GM18507 (cell line): Measurements from ENCODE around the gene CADM1.
A peak's percentile ranks its signal among the peaks of the same experiment; 100 is the strongest.

Source experiments
- DNase-seq: peaks from one replicate; pipeline ENCODE4 v3.0.0; 2011; ENCODE audit warnings: low read depth; ENCODE audit not compliant: insufficient read length; ENCODE audit errors: extremely low spot score
- FAIRE-seq: peaks from 2 replicates; lab custom pipeline; 2011; peaks lifted over from hg19 to GRCh38; lab: Jason Lieb, UNC

CADM1 gene

GRCh38 chr11:115182282-115182955 lies 321.8 kb downstream of the CADM1 start:
- FAIRE-seq, result no peak
- DNase-seq, result no peak

GRCh38 chr11:115181538-115181937 lies 322.7 kb downstream of the CADM1 start:
- DNase-seq (no peak), FAIRE-seq (no peak)

DNA sequence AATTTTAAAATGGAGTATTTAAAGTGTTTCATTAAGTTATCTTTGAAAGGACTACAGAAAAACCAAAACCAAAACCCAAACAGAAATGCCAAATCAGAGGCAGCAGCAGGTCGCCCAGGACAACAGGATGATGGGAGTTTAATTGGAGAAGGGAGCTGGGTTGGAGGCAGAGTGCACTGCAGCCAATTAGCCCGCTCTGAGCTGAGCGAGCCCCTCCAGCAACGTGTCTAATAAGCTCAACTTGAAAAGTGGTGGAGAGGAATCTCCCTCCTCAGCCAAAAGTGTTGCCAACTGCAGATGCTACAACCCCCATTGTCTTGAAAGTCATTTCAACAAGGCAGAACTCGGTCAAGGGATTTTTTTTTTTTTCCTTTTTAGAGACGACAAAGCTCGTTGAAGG lies 323.9 kb downstream of the CADM1 start:
- no peak for DNase-seq
- no peak for FAIRE-seq

DNA sequence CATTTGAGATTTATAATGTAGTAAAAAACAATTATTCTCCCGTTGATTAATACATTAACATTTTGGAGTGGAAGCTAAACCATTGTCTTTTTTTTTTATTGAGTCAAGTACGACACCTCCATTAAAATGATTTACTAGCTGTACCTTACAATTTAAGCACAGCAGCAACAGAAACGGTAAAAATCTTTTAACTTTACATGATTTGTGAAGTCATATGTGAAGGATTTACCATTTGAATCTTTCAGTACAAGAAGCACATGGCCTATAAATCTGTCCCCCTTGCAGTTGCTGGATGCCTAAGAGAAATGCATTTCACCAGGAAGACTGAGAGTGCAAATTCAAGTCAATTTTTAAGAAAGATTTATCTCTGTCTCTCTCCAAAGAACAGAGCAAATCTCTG lies 324.6 kb downstream of the CADM1 start:
- DNase-seq, result no peak
- no peak for FAIRE-seq

DNA sequence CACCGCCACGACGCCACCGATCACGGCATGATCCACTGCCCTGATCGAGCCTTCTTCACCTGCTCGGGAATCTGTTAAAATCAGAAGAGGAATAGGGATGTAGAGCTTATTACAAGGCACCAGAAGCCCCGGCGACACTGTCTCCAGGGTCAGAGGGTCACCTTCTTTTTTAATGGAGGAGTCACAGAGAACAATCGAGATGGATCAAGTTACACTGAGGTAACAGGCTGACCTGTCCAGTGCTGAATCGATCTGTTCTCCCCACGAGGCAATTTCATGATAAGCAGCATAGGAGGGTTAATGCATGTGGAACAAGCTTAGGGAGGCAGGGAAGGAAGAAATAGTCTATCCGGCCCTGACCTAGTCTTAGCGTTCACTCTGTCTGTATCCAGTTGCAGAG lies 325.5 kb downstream of the CADM1 start:
- FAIRE-seq (no peak), DNase-seq (no peak)

GRCh38 chr11:115173136-115173535 lies 331.1 kb downstream of the CADM1 start:
- DNase-seq, result no peak
- no peak for FAIRE-seq

DNA sequence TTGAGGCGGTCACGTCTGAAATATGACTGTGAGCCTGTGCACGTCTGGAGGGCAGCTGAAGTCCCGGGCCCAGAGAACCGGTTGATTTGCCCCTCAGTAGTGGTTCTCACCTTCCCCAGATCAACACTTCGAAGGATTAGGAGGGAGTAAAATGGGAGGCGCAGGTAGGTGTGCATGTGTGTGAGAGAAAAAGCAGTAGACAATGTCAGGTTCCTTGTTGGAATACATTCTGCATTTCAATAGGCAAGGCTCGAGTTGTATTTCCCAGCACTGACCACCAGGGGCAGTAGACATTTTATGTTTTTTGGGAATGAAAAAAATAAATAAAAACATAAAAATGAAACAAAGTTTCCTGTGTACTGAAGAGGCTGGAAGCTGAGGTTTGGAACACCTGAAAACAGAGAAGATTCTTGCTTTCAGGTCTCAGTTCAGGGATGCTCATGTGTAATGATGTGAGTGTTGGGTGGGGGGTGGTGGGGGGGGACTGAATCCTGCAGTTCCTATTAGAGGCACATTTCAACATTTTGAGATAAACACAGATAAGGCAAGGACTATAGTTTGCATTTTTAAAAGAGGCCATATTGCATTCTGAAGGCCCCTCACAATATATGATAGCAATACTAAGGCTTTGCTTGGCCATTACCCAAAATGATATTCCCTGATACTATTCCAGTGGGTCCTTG lies 333.9 kb downstream of the CADM1 start:
- DNase-seq (no peak), FAIRE-seq (peak; percentile 47)

GRCh38 chr11:115169251-115169650 lies 335.0 kb downstream of the CADM1 start:
- FAIRE-seq, result no peak
- DNase-seq, result no peak

GRCh38 chr11:115168686-115169085 lies 335.5 kb downstream of the CADM1 start:
- DNase-seq (no peak), FAIRE-seq (no peak)

DNA sequence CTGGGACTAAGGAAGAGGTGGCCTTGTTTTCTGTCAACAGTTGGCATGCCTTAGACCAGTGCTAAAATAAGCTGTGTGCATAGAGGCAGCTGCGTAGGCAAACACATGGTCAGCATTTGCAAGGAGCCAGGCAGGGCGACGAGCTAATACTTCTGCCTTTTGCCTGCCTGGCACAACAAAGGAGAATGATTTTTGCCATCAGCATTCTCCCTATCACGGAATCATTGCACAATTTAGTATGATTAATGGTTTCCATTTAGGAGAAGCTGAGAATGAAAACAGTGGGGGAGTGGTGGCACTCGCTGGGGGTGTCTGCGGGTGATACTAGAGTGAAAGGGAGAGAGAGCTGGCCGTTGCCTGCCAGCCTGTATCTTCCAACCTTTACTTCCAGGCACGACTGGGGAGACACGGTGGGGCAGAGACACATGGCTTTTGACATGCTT lies 336.0 kb downstream of the CADM1 start:
- DNase-seq (no peak), FAIRE-seq (no peak)

- FAIRE-seq, result no peak
Measured at GRCh38 chr11:115167456-115167855, 336.8 kb downstream of the CADM1 start.

GRCh38 chr11:115166820-115167219 lies 337.4 kb downstream of the CADM1 start:
- DNase-seq (no peak), FAIRE-seq (no peak)

More at GRCh38 chr11:115167456-115167855, 336.8 kb downstream of the CADM1 start:
- no peak for DNase-seq

DNA sequence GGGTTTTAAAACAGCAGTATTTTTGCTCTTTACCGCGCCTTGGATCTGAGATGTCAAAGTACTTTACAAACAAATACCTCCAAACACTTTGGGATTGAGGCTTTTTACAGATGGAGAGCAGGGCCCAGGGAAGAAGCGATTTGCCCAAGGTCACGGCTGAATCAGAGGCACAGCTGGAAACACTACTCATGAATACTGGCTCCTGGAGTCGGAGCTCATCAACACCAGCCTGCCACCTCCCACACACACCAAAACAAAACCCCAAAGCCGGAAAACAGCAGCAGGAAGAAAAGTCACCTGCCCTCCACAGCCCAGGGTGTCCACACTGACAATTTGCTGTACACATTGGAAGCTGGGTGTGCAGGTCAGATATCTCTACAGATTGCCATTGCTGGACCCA lies 339.4 kb downstream of the CADM1 start:
- DNase-seq (no peak), FAIRE-seq (no peak)

DNA sequence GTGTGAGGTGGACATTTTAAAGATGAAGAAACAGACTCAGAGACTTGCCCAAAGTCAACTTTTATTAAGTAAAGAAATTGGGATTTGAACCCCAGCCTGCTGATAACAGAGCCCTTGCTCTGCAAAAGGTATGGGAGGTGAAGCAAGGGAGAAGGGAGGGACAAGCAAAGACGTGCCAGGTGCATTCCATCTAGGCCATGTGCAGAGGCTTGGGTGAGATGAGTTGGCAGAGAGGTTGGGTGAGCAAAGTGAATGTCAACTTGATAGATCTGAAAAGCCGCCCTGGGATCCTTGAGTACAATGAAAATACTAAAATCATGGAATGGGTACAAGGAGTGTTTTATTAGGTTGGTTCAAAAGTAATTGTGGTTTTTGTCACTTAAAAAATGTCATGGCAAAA lies 341.3 kb downstream of the CADM1 start:
- no peak for FAIRE-seq
- DNase-seq, result no peak

GRCh38 chr11:115161876-115162275 lies 342.3 kb downstream of the CADM1 start:
- FAIRE-seq, result no peak

DNA sequence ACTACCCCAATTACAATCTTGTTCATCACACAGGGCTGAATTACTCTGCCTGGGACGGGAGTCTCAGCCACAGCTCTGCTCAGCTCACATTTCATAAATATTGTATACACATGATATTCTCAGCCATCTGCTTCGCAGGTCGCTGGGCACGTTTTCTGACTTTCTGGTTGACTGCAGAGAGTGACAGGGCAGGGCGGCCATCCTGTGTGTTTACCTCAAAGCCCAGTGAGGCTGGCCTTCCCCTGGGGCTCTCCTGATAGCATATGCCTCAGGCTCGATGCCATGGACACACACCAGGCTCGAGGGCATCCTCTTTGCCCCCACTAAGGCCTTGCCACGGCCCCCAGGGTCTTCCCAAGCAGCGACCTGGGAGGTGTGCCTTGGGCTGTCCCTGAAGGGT lies 345.0 kb downstream of the CADM1 start:
- FAIRE-seq, result no peak
- no peak for DNase-seq

More at GRCh38 chr11:115161876-115162275, 342.3 kb downstream of the CADM1 start:
- no peak for DNase-seq

DNA sequence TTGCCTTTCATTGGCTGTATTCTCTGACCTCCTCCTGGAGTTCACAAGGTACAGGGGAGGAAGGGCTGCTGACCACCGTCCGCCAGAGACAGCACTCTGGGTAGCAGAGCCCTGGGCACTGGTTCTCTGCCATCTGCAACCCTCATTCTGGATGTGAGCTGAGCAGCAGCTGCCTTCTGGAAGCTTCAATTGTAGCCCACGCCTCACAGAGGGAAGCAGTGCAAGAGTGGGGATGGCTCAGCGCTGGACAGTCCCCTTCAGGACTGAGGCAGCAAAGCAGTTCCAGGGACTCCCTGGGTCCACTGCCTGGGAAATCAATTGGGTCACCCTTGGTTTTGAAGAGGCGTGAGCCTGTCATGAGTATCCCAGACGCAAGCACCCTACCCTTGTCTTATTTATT lies 346.2 kb downstream of the CADM1 start:
- DNase-seq (no peak), FAIRE-seq (no peak)

DNA sequence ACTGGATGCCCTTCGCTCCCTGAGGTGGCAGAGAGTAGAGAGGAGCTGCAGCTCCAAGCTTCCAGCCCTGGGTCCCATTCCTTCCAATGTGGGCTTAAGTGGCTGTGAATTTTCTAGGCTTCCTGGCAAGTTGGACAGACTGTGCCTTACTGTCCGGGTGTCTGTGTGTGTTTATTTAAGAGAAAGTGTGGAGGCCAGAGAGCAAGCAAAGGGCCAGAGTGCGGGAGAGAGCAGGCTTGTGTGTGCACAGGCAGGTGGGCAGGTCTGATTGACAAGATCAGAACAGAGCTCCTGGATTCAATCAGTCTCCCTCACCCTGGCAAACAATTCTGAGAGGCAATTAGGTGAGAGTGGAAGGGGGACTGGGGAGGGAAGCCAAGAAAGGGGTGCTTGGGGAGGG lies 347.0 kb downstream of the CADM1 start:
- FAIRE-seq, result no peak
- DNase-seq, result no peak

DNA sequence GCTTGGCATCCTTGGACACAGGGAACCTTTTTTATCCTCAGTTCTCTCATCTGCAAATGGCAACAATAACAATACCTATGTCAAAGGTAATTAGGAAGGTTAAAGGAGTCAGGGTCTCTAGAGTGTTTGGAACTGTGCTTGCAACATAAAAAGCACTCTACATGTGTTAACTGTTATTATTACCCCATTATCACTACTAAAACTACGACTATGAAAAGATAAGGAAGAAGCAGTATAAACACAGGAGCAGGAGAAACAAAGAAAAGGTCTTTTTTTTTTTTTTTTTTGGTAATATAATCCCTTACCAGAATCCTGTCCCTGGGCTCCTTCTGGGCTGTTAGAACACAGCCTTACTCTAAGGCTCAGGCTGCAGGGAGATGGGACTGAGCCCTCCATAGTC lies 348.2 kb downstream of the CADM1 start:
- FAIRE-seq (no peak), DNase-seq (no peak)

- DNase-seq, result no peak
- no peak for FAIRE-seq
Measured at GRCh38 chr11:115155320-115155719, 348.9 kb downstream of the CADM1 start.

DNA sequence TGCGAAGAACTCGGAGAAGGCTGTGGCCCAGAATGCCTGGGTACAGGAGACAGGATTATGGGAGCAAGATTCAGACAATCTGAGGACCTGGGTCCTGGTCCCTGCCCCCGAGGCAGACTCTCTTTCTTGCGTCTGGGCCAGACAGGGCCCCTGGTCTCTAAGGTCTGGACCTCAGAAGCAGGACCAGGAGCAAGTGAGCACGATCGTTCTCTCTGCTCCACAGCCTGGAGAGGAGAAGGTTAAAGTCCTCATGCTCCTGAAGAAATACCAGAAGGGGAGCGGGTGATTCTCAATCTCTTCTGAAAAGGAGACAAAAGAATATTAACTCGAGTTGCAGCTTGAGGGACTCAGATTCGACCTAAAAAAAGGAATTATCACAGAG lies 349.9 kb downstream of the CADM1 start:
- FAIRE-seq, result no peak
- DNase-seq, result no peak
